Measurements from ENCODE around the gene HIVEP3.

DNA sequence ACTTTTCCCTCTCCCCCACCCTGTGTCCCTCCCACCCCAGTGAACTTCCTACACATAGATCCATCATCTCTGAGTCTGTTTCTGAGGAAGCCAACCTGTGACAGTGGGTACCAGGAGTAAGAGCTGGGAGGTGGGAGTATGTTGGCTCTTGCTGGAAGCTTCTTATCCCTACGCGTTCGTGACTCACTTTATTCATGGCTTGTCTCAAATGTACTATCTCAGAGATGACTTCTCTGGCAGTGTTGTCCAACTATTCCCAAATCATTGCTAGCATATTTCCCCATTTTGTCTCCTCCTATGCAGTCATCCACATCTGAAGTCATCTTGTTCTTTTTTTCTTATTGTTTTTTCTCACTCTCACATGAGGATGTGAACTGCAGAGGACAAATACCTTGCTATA lies 88.0 kb downstream of the HIVEP3 start:
- TF ChIP-seq, protein P1, sequence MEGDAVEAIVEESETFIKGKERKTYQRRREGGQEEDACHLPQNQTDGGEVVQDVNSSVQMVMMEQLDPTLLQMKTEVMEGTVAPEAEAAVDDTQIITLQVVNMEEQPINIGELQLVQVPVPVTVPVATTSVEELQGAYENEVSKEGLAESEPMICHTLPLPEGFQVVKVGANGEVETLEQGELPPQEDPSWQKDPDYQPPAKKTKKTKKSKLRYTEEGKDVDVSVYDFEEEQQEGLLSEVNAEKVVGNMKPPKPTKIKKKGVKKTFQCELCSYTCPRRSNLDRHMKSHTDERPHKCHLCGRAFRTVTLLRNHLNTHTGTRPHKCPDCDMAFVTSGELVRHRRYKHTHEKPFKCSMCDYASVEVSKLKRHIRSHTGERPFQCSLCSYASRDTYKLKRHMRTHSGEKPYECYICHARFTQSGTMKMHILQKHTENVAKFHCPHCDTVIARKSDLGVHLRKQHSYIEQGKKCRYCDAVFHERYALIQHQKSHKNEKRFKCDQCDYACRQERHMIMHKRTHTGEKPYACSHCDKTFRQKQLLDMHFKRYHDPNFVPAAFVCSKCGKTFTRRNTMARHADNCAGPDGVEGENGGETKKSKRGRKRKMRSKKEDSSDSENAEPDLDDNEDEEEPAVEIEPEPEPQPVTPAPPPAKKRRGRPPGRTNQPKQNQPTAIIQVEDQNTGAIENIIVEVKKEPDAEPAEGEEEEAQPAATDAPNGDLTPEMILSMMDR (IDR thresholded peaks at IDR 0.05; ENCODE audit: low read length) = no peak
- TF ChIP-seq EZH2 (IDR thresholded peaks at IDR 0.05; ENCODE audit: borderline replicate concordance, low read length) = no peak

All from OCI-LY1 (cell line).